ENCODE measurements around the gene SLC30A2. TPM values are rescaled to one million over a fixed set of nuclear protein-coding genes. Genes with fewer than 3 reads are reported as not detected.

Gene SLC30A2
- total RNA-seq, 2 experiments from 2014 or later = not detected

- no peak for DNase-seq
- Mint-ChIP-seq H3K27ac (no peak overlapping the region), H3K4me1 (ENCODE audit: low read depth) (peaks cover 2% of the 10 kb centered on the region), H3K4me3 (no peak overlapping the region), H3K27me3 (ENCODE audit: low read depth) (no peaks in the 10 kb centered on the region), H3K36me3 (ENCODE audit: low read depth) (no peaks in the 10 kb centered on the region), H3K9me3 (no peaks in the 10 kb centered on the region)
- CTCF ChIA-PET = no interaction called here
- intact Hi-C loops (cut with micrococcal nuclease) = no loop called here
These were observed 20.4 kb downstream of the SLC30A2 start for GRCh38 chr1:26025517-26025916.

GRCh38 chr1:26025060-26025459, 20.9 kb downstream of the SLC30A2 start:
- DNase-seq = no peak
- H3K27ac Mint-ChIP-seq = no peak overlapping the region
- no peak overlapping the region for H3K4me3 Mint-ChIP-seq
- H3K9me3 Mint-ChIP-seq = no peaks in the 10 kb centered on the region
- H3K4me1 Mint-ChIP-seq (ENCODE audit: low read depth) = peaks cover 2% of the 10 kb centered on the region
- intact Hi-C loops (cut with micrococcal nuclease) = no loop called here
- H3K36me3 Mint-ChIP-seq (ENCODE audit: low read depth) = no peaks in the 10 kb centered on the region
- no peaks in the 10 kb centered on the region for H3K27me3 Mint-ChIP-seq (ENCODE audit: low read depth)
- CTCF ChIA-PET = no interaction called here

- H3K36me3 Mint-ChIP-seq (ENCODE audit: low read depth) = no peaks in the 10 kb centered on the region
- H3K9me3 Mint-ChIP-seq = no peaks in the 10 kb centered on the region
- peaks cover 2% of the 10 kb centered on the region for H3K4me1 Mint-ChIP-seq (ENCODE audit: low read depth)
- H3K27me3 Mint-ChIP-seq (ENCODE audit: low read depth) = no peaks in the 10 kb centered on the region
- no peak overlapping the region for H3K4me3 Mint-ChIP-seq
- CTCF ChIA-PET = no interaction called here
- intact Hi-C loops (cut with micrococcal nuclease) = no loop called here
- no peak overlapping the region for H3K27ac Mint-ChIP-seq
- DNase-seq = no peak
These were observed 22.1 kb downstream of the SLC30A2 start for GRCh38 chr1:26023826-26024225.

GRCh38 chr1:26023009-26023408, 22.9 kb downstream of the SLC30A2 start:
- H3K4me3 Mint-ChIP-seq = no peak overlapping the region
- CTCF ChIA-PET = no interaction called here

GRCh38 chr1:26022404-26022779, 23.5 kb downstream of the SLC30A2 start:
- Mint-ChIP-seq H3K27me3 (ENCODE audit: low read depth) (no peaks in the 10 kb centered on the region), H3K4me1 (ENCODE audit: low read depth) (peaks cover 2% of the 10 kb centered on the region), H3K4me3 (no peak overlapping the region), H3K36me3 (ENCODE audit: low read depth) (no peaks in the 10 kb centered on the region), H3K27ac (no peak overlapping the region), H3K9me3 (no peaks in the 10 kb centered on the region)
- DNase-seq = no peak
- CTCF ChIA-PET = no interaction called here
- intact Hi-C loops (cut with micrococcal nuclease) = no loop called here

More at GRCh38 chr1:26023009-26023408, 22.9 kb downstream of the SLC30A2 start:
- H3K27ac Mint-ChIP-seq = no peak overlapping the region
- no peaks in the 10 kb centered on the region for H3K36me3 Mint-ChIP-seq (ENCODE audit: low read depth)
- no peaks in the 10 kb centered on the region for H3K9me3 Mint-ChIP-seq
- no peak for DNase-seq
- peaks cover 2% of the 10 kb centered on the region for H3K4me1 Mint-ChIP-seq (ENCODE audit: low read depth)
- intact Hi-C loops (cut with micrococcal nuclease) = no loop called here
- H3K27me3 Mint-ChIP-seq (ENCODE audit: low read depth) = no peaks in the 10 kb centered on the region

GRCh38 chr1:26021647-26022403, 24.1 kb downstream of the SLC30A2 start, which contains the start of gene EXTL1:
EXTL1 (plus strand) TSS chr1:26021775; CDS start chr1:26022647, 872 bp downstream.
- intact Hi-C loops (cut with micrococcal nuclease) = no loop called here
- H3K36me3 Mint-ChIP-seq (ENCODE audit: low read depth) = no peaks in the 10 kb centered on the region
- no peaks in the 10 kb centered on the region for H3K9me3 Mint-ChIP-seq
- DNase-seq = no peak
- no peaks in the 10 kb centered on the region for H3K4me1 Mint-ChIP-seq (ENCODE audit: low read depth)
- no peaks in the 10 kb centered on the region for H3K27me3 Mint-ChIP-seq (ENCODE audit: low read depth)
- H3K4me3 Mint-ChIP-seq = no peak within 1 kb of the TSS
- CTCF ChIA-PET = interaction anchor here (0.6 kb wide), 1 partner anchor 12 kb away, joined by 3 read pairs; no protein-coding TSS in a partner anchor
- no peak within 1 kb of the TSS for H3K27ac Mint-ChIP-seq

GRCh38 chr1:26020941-26021646, 24.8 kb downstream of the SLC30A2 start:
- Mint-ChIP-seq H3K4me1 (ENCODE audit: low read depth) (no peaks in the 10 kb centered on the region), H3K36me3 (ENCODE audit: low read depth) (no peaks in the 10 kb centered on the region), H3K4me3 (no peak overlapping the region), H3K27me3 (ENCODE audit: low read depth) (no peaks in the 10 kb centered on the region), H3K27ac (no peak overlapping the region), H3K9me3 (no peaks in the 10 kb centered on the region)
- intact Hi-C loops (cut with micrococcal nuclease) = no loop called here
- CTCF ChIA-PET = interaction anchor here (1.2 kb wide), 1 partner anchor 33 kb away, joined by 3 read pairs; no protein-coding TSS in a partner anchor
- no peak for DNase-seq

GRCh38 chr1:26020330-26020768, 25.6 kb downstream of the SLC30A2 start:
- H3K4me1 Mint-ChIP-seq (ENCODE audit: low read depth) = no peaks in the 10 kb centered on the region
- no peaks in the 10 kb centered on the region for H3K9me3 Mint-ChIP-seq
- intact Hi-C loops (cut with micrococcal nuclease) = no loop called here
- H3K4me3 Mint-ChIP-seq = no peak overlapping the region
- CTCF ChIA-PET = interaction anchor here (1.0 to 1.2 kb wide), 2 partner anchors 23 to 34 kb away, joined by 3 to 4 read pairs; partner anchors contain the start of gene PAFAH2
- no peak overlapping the region for H3K27ac Mint-ChIP-seq
- no peaks in the 10 kb centered on the region for H3K27me3 Mint-ChIP-seq (ENCODE audit: low read depth)
- no peak for DNase-seq
- no peaks in the 10 kb centered on the region for H3K36me3 Mint-ChIP-seq (ENCODE audit: low read depth)

- no peak for DNase-seq
- Mint-ChIP-seq H3K36me3 (ENCODE audit: low read depth) (no peaks in the 10 kb centered on the region), H3K9me3 (no peaks in the 10 kb centered on the region), H3K27me3 (ENCODE audit: low read depth) (no peaks in the 10 kb centered on the region), H3K4me1 (ENCODE audit: low read depth) (no peaks in the 10 kb centered on the region), H3K27ac (no peak overlapping the region), H3K4me3 (no peak overlapping the region)
- intact Hi-C loops (cut with micrococcal nuclease) = no loop called here
- CTCF ChIA-PET = interaction anchor here (1.0 to 1.2 kb wide), 2 partner anchors 22 to 35 kb away, joined by 3 to 4 read pairs; partner anchors contain the start of gene PAFAH2
These were observed 26.1 kb downstream of the SLC30A2 start for GRCh38 chr1:26019641-26020315.

- H3K27ac Mint-ChIP-seq = no peak overlapping the region
- DNase-seq = no peak
- H3K4me1 Mint-ChIP-seq (ENCODE audit: low read depth) = no peaks in the 10 kb centered on the region
- H3K9me3 Mint-ChIP-seq = no peaks in the 10 kb centered on the region
- H3K36me3 Mint-ChIP-seq (ENCODE audit: low read depth) = no peaks in the 10 kb centered on the region
- no peaks in the 10 kb centered on the region for H3K27me3 Mint-ChIP-seq (ENCODE audit: low read depth)
- intact Hi-C loops (cut with micrococcal nuclease) = no loop called here
- no peak overlapping the region for H3K4me3 Mint-ChIP-seq
- CTCF ChIA-PET = interaction anchor here (0.5 to 1.2 kb wide), 3 partner anchors 15 to 177 kb away, joined by 4 to 9 read pairs (median 4); no protein-coding TSS in a partner anchor
These were observed 28.3 kb downstream of the SLC30A2 start for GRCh38 chr1:26017606-26018005.

- Mint-ChIP-seq H3K4me1 (ENCODE audit: low read depth) (no peaks in the 10 kb centered on the region), H3K4me3 (no peak overlapping the region), H3K9me3 (no peaks in the 10 kb centered on the region), H3K27me3 (ENCODE audit: low read depth) (no peaks in the 10 kb centered on the region), H3K27ac (no peak overlapping the region), H3K36me3 (ENCODE audit: low read depth) (no peaks in the 10 kb centered on the region)
- CTCF ChIA-PET = interaction anchor here (1.2 kb wide), 1 partner anchor 122 kb away, joined by 9 read pairs; no protein-coding TSS in a partner anchor
- intact Hi-C loops (cut with micrococcal nuclease) = no loop called here
- peak; percentile 33 for DNase-seq
These were observed 28.9 kb downstream of the SLC30A2 start for GRCh38 chr1:26016953-26017545.
